ENCODE measurements around the gene STEAP4. TPM values are rescaled to one million over a fixed set of nuclear protein-coding genes. Genes with fewer than 3 reads are reported as not detected.
"Not testable (repeated sequence)": the region's sequence is repeated elsewhere in the genome, so short reads cannot be mapped to it uniquely, and the experiment has no call there.

Gene STEAP4
- polyA plus RNA-seq, 1 donor, result 0.30 TPM

GRCh38 chr7:88276605-88277153, 30.0 kb downstream of the STEAP4 start:
- Histone ChIP-seq H3K27ac (ENCODE audit: low read length) (no peak overlapping the region), H3K9me3 (ENCODE audit: control insufficient read depth, low read depth, low read length) (no peaks in the 10 kb centered on the region), H3K4me1 (ENCODE audit: control insufficient read depth, insufficient read depth, low read length) (no peaks in the 10 kb centered on the region), H3K27me3 (ENCODE audit: control insufficient read depth, insufficient read depth, low read length) (no peaks in the 10 kb centered on the region), H3K4me3 (ENCODE audit: low read length) (no peak overlapping the region), H3K36me3 (ENCODE audit: control insufficient read depth, insufficient read depth, low read length) (no peaks in the 10 kb centered on the region)
- DNase-seq, result no peak
- 88% methylated on average over 1 of the region's 3 CpGs for WGBS (ENCODE audit: insufficient coverage, low lambda C conversion rate)

GRCh38 chr7:88274856-88275255, 31.8 kb downstream of the STEAP4 start:
- not testable (repeated sequence) for H3K4me3 ChIP-seq (ENCODE audit: low read length); DNase-seq; H3K9me3 ChIP-seq (ENCODE audit: control insufficient read depth, low read depth, low read length); H3K27me3 ChIP-seq (ENCODE audit: control insufficient read depth, insufficient read depth, low read length); H3K36me3 ChIP-seq (ENCODE audit: control insufficient read depth, insufficient read depth, low read length); H3K27ac ChIP-seq (ENCODE audit: low read length); H3K4me1 ChIP-seq (ENCODE audit: control insufficient read depth, insufficient read depth, low read length)
- WGBS (ENCODE audit: insufficient coverage, low lambda C conversion rate), result no CpG with 5 or more reads among the region's 5 CpGs

GRCh38 chr7:88269586-88269985, 37.1 kb downstream of the STEAP4 start:
- no peak for DNase-seq
- no peak overlapping the region for H3K4me3 ChIP-seq (ENCODE audit: low read length)
- no peak overlapping the region for H3K27ac ChIP-seq (ENCODE audit: low read length)
- no peaks in the 10 kb centered on the region for H3K36me3 ChIP-seq (ENCODE audit: control insufficient read depth, insufficient read depth, low read length)
- H3K27me3 ChIP-seq (ENCODE audit: control insufficient read depth, insufficient read depth, low read length), result no peaks in the 10 kb centered on the region
- WGBS (ENCODE audit: insufficient coverage, low lambda C conversion rate), result no CpG with 5 or more reads among the region's 3 CpGs
- H3K4me1 ChIP-seq (ENCODE audit: control insufficient read depth, insufficient read depth, low read length), result no peaks in the 10 kb centered on the region
- no peaks in the 10 kb centered on the region for H3K9me3 ChIP-seq (ENCODE audit: control insufficient read depth, low read depth, low read length)

GRCh38 chr7:88268858-88269257, 37.8 kb downstream of the STEAP4 start:
- no peak for DNase-seq
- Histone ChIP-seq H3K4me3 (ENCODE audit: low read length) (no peak overlapping the region), H3K27me3 (ENCODE audit: control insufficient read depth, insufficient read depth, low read length) (no peaks in the 10 kb centered on the region), H3K9me3 (ENCODE audit: control insufficient read depth, low read depth, low read length) (no peaks in the 10 kb centered on the region), H3K27ac (ENCODE audit: low read length) (no peak overlapping the region), H3K4me1 (ENCODE audit: control insufficient read depth, insufficient read depth, low read length) (no peaks in the 10 kb centered on the region), H3K36me3 (ENCODE audit: control insufficient read depth, insufficient read depth, low read length) (no peaks in the 10 kb centered on the region)
- WGBS (ENCODE audit: insufficient coverage, low lambda C conversion rate), result 100% methylated on average over 2 of the region's 2 CpGs

- no peaks in the 10 kb centered on the region for H3K27me3 ChIP-seq (ENCODE audit: control insufficient read depth, insufficient read depth, low read length)
- WGBS (ENCODE audit: insufficient coverage, low lambda C conversion rate), result 100% methylated on average over 1 of the region's 2 CpGs
- H3K36me3 ChIP-seq (ENCODE audit: control insufficient read depth, insufficient read depth, low read length), result no peaks in the 10 kb centered on the region
- H3K27ac ChIP-seq (ENCODE audit: low read length), result no peak overlapping the region
- DNase-seq, result no peak
- H3K4me3 ChIP-seq (ENCODE audit: low read length), result no peak overlapping the region
- H3K4me1 ChIP-seq (ENCODE audit: control insufficient read depth, insufficient read depth, low read length), result no peaks in the 10 kb centered on the region
- H3K9me3 ChIP-seq (ENCODE audit: control insufficient read depth, low read depth, low read length), result no peaks in the 10 kb centered on the region
Observed at GRCh38 chr7:88268051-88268450, 38.6 kb downstream of the STEAP4 start.

- DNase-seq, result no peak
- WGBS (ENCODE audit: insufficient coverage, low lambda C conversion rate), result 95% methylated on average over 4 of the region's 4 CpGs
- Histone ChIP-seq H3K4me3 (ENCODE audit: low read length) (no peak overlapping the region), H3K27ac (ENCODE audit: low read length) (no peak overlapping the region), H3K27me3 (ENCODE audit: control insufficient read depth, insufficient read depth, low read length) (no peaks in the 10 kb centered on the region), H3K9me3 (ENCODE audit: control insufficient read depth, low read depth, low read length) (no peaks in the 10 kb centered on the region), H3K4me1 (ENCODE audit: control insufficient read depth, insufficient read depth, low read length) (no peaks in the 10 kb centered on the region), H3K36me3 (ENCODE audit: control insufficient read depth, insufficient read depth, low read length) (no peaks in the 10 kb centered on the region)
Observed at GRCh38 chr7:88267421-88267820, 39.3 kb downstream of the STEAP4 start.

GRCh38 chr7:88264987-88265386, 41.7 kb downstream of the STEAP4 start:
- H3K4me1 ChIP-seq (ENCODE audit: control insufficient read depth, insufficient read depth, low read length), result not testable (repeated sequence)
- WGBS (ENCODE audit: insufficient coverage, low lambda C conversion rate), result no CpG with 5 or more reads among the region's 3 CpGs

GRCh38 chr7:88262562-88262961, 44.1 kb downstream of the STEAP4 start:
- Histone ChIP-seq H3K9me3 (ENCODE audit: control insufficient read depth, low read depth, low read length) (no peaks in the 10 kb centered on the region), H3K27me3 (ENCODE audit: control insufficient read depth, insufficient read depth, low read length) (no peaks in the 10 kb centered on the region), H3K4me3 (ENCODE audit: low read length) (no peak overlapping the region), H3K27ac (ENCODE audit: low read length) (no peak overlapping the region), H3K36me3 (ENCODE audit: control insufficient read depth, insufficient read depth, low read length) (no peaks in the 10 kb centered on the region), H3K4me1 (ENCODE audit: control insufficient read depth, insufficient read depth, low read length) (no peaks in the 10 kb centered on the region)
- 80% methylated on average over 1 of the region's 4 CpGs for WGBS (ENCODE audit: insufficient coverage, low lambda C conversion rate)
- DNase-seq, result no peak

More at GRCh38 chr7:88264987-88265386, 41.7 kb downstream of the STEAP4 start:
- not testable (repeated sequence) for H3K27ac ChIP-seq (ENCODE audit: low read length); DNase-seq; H3K4me3 ChIP-seq (ENCODE audit: low read length); H3K27me3 ChIP-seq (ENCODE audit: control insufficient read depth, insufficient read depth, low read length); H3K9me3 ChIP-seq (ENCODE audit: control insufficient read depth, low read depth, low read length); H3K36me3 ChIP-seq (ENCODE audit: control insufficient read depth, insufficient read depth, low read length)

- Histone ChIP-seq H3K4me1 (ENCODE audit: control insufficient read depth, insufficient read depth, low read length) (no peaks in the 10 kb centered on the region), H3K27me3 (ENCODE audit: control insufficient read depth, insufficient read depth, low read length) (no peaks in the 10 kb centered on the region), H3K27ac (ENCODE audit: low read length) (no peak overlapping the region), H3K4me3 (ENCODE audit: low read length) (no peak overlapping the region), H3K9me3 (ENCODE audit: control insufficient read depth, low read depth, low read length) (no peaks in the 10 kb centered on the region), H3K36me3 (ENCODE audit: control insufficient read depth, insufficient read depth, low read length) (no peaks in the 10 kb centered on the region)
- 100% methylated on average over 1 of the region's 1 CpG for WGBS (ENCODE audit: insufficient coverage, low lambda C conversion rate)
- no peak for DNase-seq
Observed at GRCh38 chr7:88260719-88261118, 46.0 kb downstream of the STEAP4 start.

- no peaks in the 10 kb centered on the region for H3K4me1 ChIP-seq (ENCODE audit: control insufficient read depth, insufficient read depth, low read length)
- no peaks in the 10 kb centered on the region for H3K36me3 ChIP-seq (ENCODE audit: control insufficient read depth, insufficient read depth, low read length)
- no peak for DNase-seq
- no peak overlapping the region for H3K4me3 ChIP-seq (ENCODE audit: low read length)
- H3K27ac ChIP-seq (ENCODE audit: low read length), result no peak overlapping the region
- no peaks in the 10 kb centered on the region for H3K27me3 ChIP-seq (ENCODE audit: control insufficient read depth, insufficient read depth, low read length)
- peaks cover 4% of the 10 kb centered on the region for H3K9me3 ChIP-seq (ENCODE audit: control insufficient read depth, low read depth, low read length)
- 100% methylated on average over 2 of the region's 2 CpGs for WGBS (ENCODE audit: insufficient coverage, low lambda C conversion rate)
Observed at GRCh38 chr7:88259656-88260380, 46.9 kb downstream of the STEAP4 start.

GRCh38 chr7:88258296-88258695, 48.4 kb downstream of the STEAP4 start:
- H3K4me1 ChIP-seq (ENCODE audit: control insufficient read depth, insufficient read depth, low read length); H3K36me3 ChIP-seq (ENCODE audit: control insufficient read depth, insufficient read depth, low read length); DNase-seq; H3K27me3 ChIP-seq (ENCODE audit: control insufficient read depth, insufficient read depth, low read length); H3K9me3 ChIP-seq (ENCODE audit: control insufficient read depth, low read depth, low read length); H3K4me3 ChIP-seq (ENCODE audit: low read length); H3K27ac ChIP-seq (ENCODE audit: low read length): not testable (repeated sequence)
- WGBS (ENCODE audit: insufficient coverage, low lambda C conversion rate), result no CpG with 5 or more reads among the region's 1 CpG
